Osteocyte (in vitro differentiated cells): ENCODE data around the gene DROSHA. TPM values are rescaled to one million over a fixed set of nuclear protein-coding genes. Genes with fewer than 3 reads are reported as not detected.
A peak's percentile ranks its signal among the peaks of the same experiment; 100 is the strongest.

ENCODE experiments used
- DNase-seq: peaks from one replicate; pipeline ENCODE4 v3.0.0; 2021; ENCODE audit warnings: mixed read lengths; ENCODE audit not compliant: unreplicated experiment; ENCODE audit errors: extremely low spot score
- H3K27ac Mint-ChIP-seq: one replicate; pipeline ENCODE4 v1.8.0; 2021; ENCODE audit warnings: mild to moderate bottlenecking, mixed read lengths; ENCODE audit not compliant: unreplicated experiment
- H3K27me3 Mint-ChIP-seq: one replicate; pipeline ENCODE4 v1.8.0; 2021; ENCODE audit warnings: mixed read lengths; ENCODE audit not compliant: unreplicated experiment
- H3K36me3 Mint-ChIP-seq: one replicate; pipeline ENCODE4 v1.8.0; 2021; ENCODE audit warnings: mixed read lengths; ENCODE audit not compliant: unreplicated experiment
- H3K4me1 Mint-ChIP-seq: one replicate; pipeline ENCODE4 v1.8.0; 2021; ENCODE audit warnings: mixed read lengths; ENCODE audit not compliant: unreplicated experiment
- H3K4me3 Mint-ChIP-seq: one replicate; pipeline ENCODE4 v1.8.0; 2021; ENCODE audit warnings: mild to moderate bottlenecking, moderate library complexity, mixed read lengths; ENCODE audit not compliant: unreplicated experiment
- H3K9me3 Mint-ChIP-seq: one replicate; pipeline ENCODE4 v1.8.0; 2021; ENCODE audit warnings: mixed read lengths; ENCODE audit not compliant: unreplicated experiment
- CTCF ChIP-seq: fragments of 200-600 bp; sonication (generic); IDR thresholded peaks from 2 replicates; pipeline ENCODE4 v1.5.0; 2021; ENCODE audit warnings: antibody characterized with exemption, mild to moderate bottlenecking, moderate library complexity
- total RNA-seq: library from RNA; stranded (reverse); gene quantifications from 2 replicates; pipeline ENCODE4 v1.2.1, GENCODE V29; 2021

The DROSHA gene
- total RNA-seq, 1 donor from 2014 or later, result 70.9 TPM

GRCh38 chr5:31523041-31523440 is 8.9 kb downstream of the DROSHA start:
- Mint-ChIP-seq H3K4me3 (no peak overlapping the region), H3K4me1 (no peaks in the 10 kb centered on the region), H3K9me3 (peaks cover 4% of the 10 kb centered on the region), H3K36me3 (peaks cover 56% of the 10 kb centered on the region), H3K27me3 (no peaks in the 10 kb centered on the region), H3K27ac (no peak overlapping the region)
- TF ChIP-seq CTCF, result no peak
- no peak for DNase-seq

GRCh38 chr5:31516802-31517201 is 15.1 kb downstream of the DROSHA start:
- Mint-ChIP-seq H3K36me3 (peaks cover 46% of the 10 kb centered on the region), H3K9me3 (no peaks in the 10 kb centered on the region), H3K27ac (no peak overlapping the region), H3K27me3 (no peaks in the 10 kb centered on the region), H3K4me3 (no peak overlapping the region), H3K4me1 (no peaks in the 10 kb centered on the region)
- TF ChIP-seq CTCF, result no peak
- no peak for DNase-seq

- Mint-ChIP-seq H3K27ac (no peak overlapping the region), H3K4me3 (no peak overlapping the region), H3K27me3 (no peaks in the 10 kb centered on the region)
Observed at GRCh38 chr5:31511305-31511704, 20.6 kb downstream of the DROSHA start.

GRCh38 chr5:31504529-31504928 is 27.4 kb downstream of the DROSHA start:
- H3K4me1 Mint-ChIP-seq, result no peaks in the 10 kb centered on the region
- DNase-seq, result no peak
- no peak overlapping the region for H3K4me3 Mint-ChIP-seq
- no peak for TF ChIP-seq CTCF
- H3K9me3 Mint-ChIP-seq, result no peaks in the 10 kb centered on the region
- H3K27me3 Mint-ChIP-seq, result no peaks in the 10 kb centered on the region
- H3K27ac Mint-ChIP-seq, result no peak overlapping the region
- peaks cover 61% of the 10 kb centered on the region for H3K36me3 Mint-ChIP-seq

More at GRCh38 chr5:31511305-31511704, 20.6 kb downstream of the DROSHA start:
- no peaks in the 10 kb centered on the region for H3K4me1 Mint-ChIP-seq
- H3K36me3 Mint-ChIP-seq, result peaks cover 61% of the 10 kb centered on the region
- no peaks in the 10 kb centered on the region for H3K9me3 Mint-ChIP-seq
- no peak for TF ChIP-seq CTCF
- no peak for DNase-seq

- Mint-ChIP-seq H3K9me3 (no peaks in the 10 kb centered on the region), H3K4me1 (no peaks in the 10 kb centered on the region), H3K27me3 (no peaks in the 10 kb centered on the region), H3K27ac (no peak overlapping the region), H3K4me3 (no peak overlapping the region), H3K36me3 (peaks cover 68% of the 10 kb centered on the region)
- DNase-seq, result peak; percentile 57
- TF ChIP-seq CTCF, result no peak
Observed at GRCh38 chr5:31502506-31502905, 29.4 kb downstream of the DROSHA start.
